ENCODE results near the gene BTN2A1. TPM values are rescaled to one million over a fixed set of nuclear protein-coding genes. Genes with fewer than 3 reads are reported as not detected.

BTN2A1 gene
- total RNA-seq, 1 experiment from 2014 or later: 15.0 TPM

- no peaks in the 10 kb centered on the region for H3K4me1 Mint-ChIP-seq (ENCODE audit: low read depth, unreplicated experiment)
- H3K4me3 Mint-ChIP-seq (ENCODE audit: unreplicated experiment): no peak overlapping the region
- ChIA-PET CTCF (no interaction called here), POLR2A (no interaction called here)
- no peak overlapping the region for H3K27ac Mint-ChIP-seq (ENCODE audit: unreplicated experiment)
- no peaks in the 10 kb centered on the region for H3K36me3 ChIP-seq (ENCODE audit: control insufficient read depth, insufficient read depth, low read length)
- BruUV-seq (replicated peaks): no TSS peak
- no peaks in the 10 kb centered on the region for H3K27me3 ChIP-seq (replicated peaks; ENCODE audit: control insufficient read depth, insufficient read depth, low read length)
- H3K4me3 ChIP-seq (ENCODE audit: low read depth, low read length): no peak overlapping the region
- no peak for TF ChIP-seq CTCF (IDR thresholded peaks at IDR 0.05; ENCODE audit: insufficient read depth in 1 of 2, low read depth in 1 of 2, low read length in 1 of 2, severe bottlenecking in 1 of 2, unreplicated experiment in 1 of 2)
- no peaks in the 10 kb centered on the region for H3K4me1 ChIP-seq
- intact Hi-C loops (cut with micrococcal nuclease; ENCODE audit: unreplicated experiment): no loop called here
- no peaks in the 10 kb centered on the region for H3K27me3 Mint-ChIP-seq (ENCODE audit: insufficient read depth, unreplicated experiment)
- no peaks in the 10 kb centered on the region for H3K9me3 ChIP-seq
- peaks cover 1% of the 10 kb centered on the region for H3K9me3 Mint-ChIP-seq (ENCODE audit: unreplicated experiment)
- H3K36me3 Mint-ChIP-seq (ENCODE audit: insufficient read depth, unreplicated experiment): no peaks in the 10 kb centered on the region
- DNase-seq: no peak
Measured at GRCh38 chr6:26411751-26412150, 46.0 kb upstream of the BTN2A1 start.

DNA sequence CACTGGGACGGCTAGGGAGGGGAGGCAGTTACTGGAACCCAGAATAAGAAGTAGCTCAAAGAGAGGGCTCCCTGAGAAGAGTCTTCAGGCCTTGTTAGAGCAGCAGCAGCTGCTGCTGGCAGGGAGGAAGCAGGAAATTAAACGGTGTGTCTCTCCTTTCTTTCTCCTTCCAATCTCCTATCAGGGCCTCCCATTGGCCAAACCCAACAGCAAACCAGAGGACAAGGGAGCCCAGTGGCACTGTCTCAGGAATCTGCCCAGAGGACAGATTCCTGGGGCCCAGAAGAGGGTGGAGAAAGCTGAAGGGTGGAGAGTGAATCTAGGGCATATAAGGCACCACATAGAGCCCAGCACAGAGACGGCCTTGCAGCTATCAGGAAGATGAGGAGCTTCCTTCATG, 45.5 kb upstream of the BTN2A1 start:
- H3K27me3 ChIP-seq (replicated peaks; ENCODE audit: control insufficient read depth, insufficient read depth, low read length): no peaks in the 10 kb centered on the region
- no peaks in the 10 kb centered on the region for H3K36me3 Mint-ChIP-seq (ENCODE audit: insufficient read depth, unreplicated experiment)
- TF ChIP-seq CTCF (IDR thresholded peaks at IDR 0.05; ENCODE audit: insufficient read depth in 1 of 2, low read depth in 1 of 2, low read length in 1 of 2, severe bottlenecking in 1 of 2, unreplicated experiment in 1 of 2): no peak
- H3K4me1 ChIP-seq: no peaks in the 10 kb centered on the region
- no peak overlapping the region for H3K4me3 Mint-ChIP-seq (ENCODE audit: unreplicated experiment)
- no peaks in the 10 kb centered on the region for H3K36me3 ChIP-seq (ENCODE audit: control insufficient read depth, insufficient read depth, low read length)
- H3K27ac Mint-ChIP-seq (ENCODE audit: unreplicated experiment): no peak overlapping the region
- peaks cover 6% of the 10 kb centered on the region for H3K9me3 Mint-ChIP-seq (ENCODE audit: unreplicated experiment)
- H3K27me3 Mint-ChIP-seq (ENCODE audit: insufficient read depth, unreplicated experiment): no peaks in the 10 kb centered on the region
- intact Hi-C loops (cut with micrococcal nuclease; ENCODE audit: unreplicated experiment): no loop called here
- no peak for DNase-seq
- BruUV-seq (replicated peaks): no TSS peak
- H3K4me3 ChIP-seq (ENCODE audit: low read depth, low read length): no peak overlapping the region
- no peaks in the 10 kb centered on the region for H3K9me3 ChIP-seq
- no peaks in the 10 kb centered on the region for H3K4me1 Mint-ChIP-seq (ENCODE audit: low read depth, unreplicated experiment)
- CTCF ChIA-PET: interaction anchor here (0.6 kb wide), 1 partner anchor 128 kb away, joined by 3 read pairs; no protein-coding TSS in a partner anchor
- POLR2A ChIA-PET: no interaction called here

DNA sequence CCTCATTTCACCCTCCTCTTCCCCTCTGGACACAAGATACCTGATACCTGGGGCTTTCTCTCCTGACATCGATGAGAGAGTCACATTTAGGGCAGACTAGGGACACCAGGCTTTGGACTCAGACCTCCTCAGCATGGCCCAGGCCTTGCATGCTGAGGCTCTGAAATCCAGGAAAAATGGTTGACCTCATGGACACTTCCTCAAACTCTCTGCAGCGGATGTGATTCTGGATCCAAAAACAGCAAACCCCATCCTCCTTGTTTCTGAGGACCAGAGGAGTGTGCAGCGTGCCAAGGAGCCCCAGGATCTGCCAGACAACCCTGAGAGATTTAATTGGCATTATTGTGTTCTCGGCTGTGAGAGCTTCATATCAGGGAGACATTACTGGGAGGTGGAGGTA, 44.8 kb upstream of the BTN2A1 start:
- ChIA-PET POLR2A (no interaction called here), CTCF (interaction anchor here (0.6 kb wide), 1 partner anchor 129 kb away, joined by 3 read pairs; no protein-coding TSS in a partner anchor)
- no peak overlapping the region for H3K4me3 ChIP-seq (ENCODE audit: low read depth, low read length)
- no peaks in the 10 kb centered on the region for H3K36me3 Mint-ChIP-seq (ENCODE audit: insufficient read depth, unreplicated experiment)
- H3K36me3 ChIP-seq (ENCODE audit: control insufficient read depth, insufficient read depth, low read length): no peaks in the 10 kb centered on the region
- no peaks in the 10 kb centered on the region for H3K27me3 Mint-ChIP-seq (ENCODE audit: insufficient read depth, unreplicated experiment)
- H3K4me1 Mint-ChIP-seq (ENCODE audit: low read depth, unreplicated experiment): no peaks in the 10 kb centered on the region
- H3K9me3 Mint-ChIP-seq (ENCODE audit: unreplicated experiment): peaks cover 12% of the 10 kb centered on the region
- intact Hi-C loops (cut with micrococcal nuclease; ENCODE audit: unreplicated experiment): no loop called here
- BruUV-seq (replicated peaks): no TSS peak
- no peaks in the 10 kb centered on the region for H3K4me1 ChIP-seq
- no peak for TF ChIP-seq CTCF (IDR thresholded peaks at IDR 0.05; ENCODE audit: insufficient read depth in 1 of 2, low read depth in 1 of 2, low read length in 1 of 2, severe bottlenecking in 1 of 2, unreplicated experiment in 1 of 2)
- no peak overlapping the region for H3K27ac Mint-ChIP-seq (ENCODE audit: unreplicated experiment)
- H3K4me3 Mint-ChIP-seq (ENCODE audit: unreplicated experiment): no peak overlapping the region
- DNase-seq: no peak
- H3K9me3 ChIP-seq: peaks cover 2% of the 10 kb centered on the region
- no peaks in the 10 kb centered on the region for H3K27me3 ChIP-seq (replicated peaks; ENCODE audit: control insufficient read depth, insufficient read depth, low read length)
